ENCODE measurements around the gene PRPSAP1.

The PRPSAP1 gene

DNA sequence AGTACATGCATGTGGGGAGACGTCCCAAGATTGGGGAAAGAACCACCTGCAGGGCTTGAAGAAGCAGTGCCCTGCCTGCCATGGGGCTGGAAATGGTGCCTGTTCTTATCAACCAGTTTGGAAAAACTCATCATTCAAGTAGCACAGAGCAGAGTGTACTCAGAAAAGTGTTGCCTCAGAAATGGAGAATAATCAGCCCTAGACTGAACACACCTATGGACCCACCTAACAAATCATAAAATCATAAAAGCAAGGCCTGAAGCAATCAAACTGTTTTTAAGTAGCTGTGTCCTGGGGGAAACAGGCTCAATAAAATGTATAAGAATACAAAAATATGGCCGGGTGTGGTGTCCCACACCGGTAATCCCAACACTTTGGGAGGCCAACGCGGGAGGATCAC lies 56.8 kb downstream of the PRPSAP1 start:
- no peak overlapping the region for H4K91ac ChIP-seq (ENCODE audit: low read depth, low read length, poor library complexity)
- no peak overlapping the region for H3K4ac ChIP-seq (ENCODE audit: low read length)
- no peak overlapping the region for H2AK5ac ChIP-seq (ENCODE audit: low read depth, low read length)
- H3K4me1 ChIP-seq (ENCODE audit: control insufficient read depth in 2 of 2, insufficient read depth in 1 of 2, low read depth in 1 of 2, low read length in 2 of 2), result no peaks in the 10 kb centered on the region
- H2AFZ ChIP-seq (ENCODE audit: low read length), result no peak overlapping the region
- WGBS, 2 donors (ENCODE audit: extremely low coverage in 2 of 2, insufficient read length in 2 of 2, insufficient replicate concordance in 1 of 2), result no CpG with 5 or more reads among the region's 5 CpGs
- no peak overlapping the region for H4K8ac ChIP-seq (ENCODE audit: low read depth, low read length)
- no peak overlapping the region for H3K9ac ChIP-seq (ENCODE audit: low read depth, low read length, poor library complexity)
- H3K79me1 ChIP-seq (ENCODE audit: low read depth, low read length), result peaks cover under 1% of the 10 kb centered on the region
- H3K4me3 ChIP-seq (ENCODE audit: low read length in 2 of 2), result no peak overlapping the region
- no peaks in the 10 kb centered on the region for H3K27me3 ChIP-seq (ENCODE audit: control insufficient read depth in 3 of 3, insufficient read depth in 3 of 3, low read depth in 1 of 3, low read length in 3 of 3)
- H3K23ac ChIP-seq (ENCODE audit: low read depth, low read length, poor library complexity), result no peak overlapping the region
- H3K9me3 ChIP-seq (replicated peaks in 1 of 2; ENCODE audit: control insufficient read depth in 2 of 2, insufficient read depth in 1 of 2, low read depth in 1 of 2, low read length in 2 of 2), result peaks cover 0 to under 1% of the 10 kb centered on the region in 2 donors
- H2BK15ac ChIP-seq (ENCODE audit: low read length), result no peak overlapping the region
- no peak overlapping the region for H3K4me2 ChIP-seq (ENCODE audit: insufficient read depth, low read length, poor library complexity, severe bottlenecking)
- no peak overlapping the region for H2BK5ac ChIP-seq (ENCODE audit: low read length)
- H3K18ac ChIP-seq (ENCODE audit: low read length), result no peak overlapping the region
- no peak overlapping the region for H2BK12ac ChIP-seq (ENCODE audit: low read length)
- peaks cover 4 to 19% of the 10 kb centered on the region in 2 donors for H3K36me3 ChIP-seq (replicated peaks in 1 of 2; ENCODE audit: control insufficient read depth in 2 of 2, insufficient read depth in 2 of 2, low read length in 2 of 2)
- H3K14ac ChIP-seq (ENCODE audit: low read length), result no peak overlapping the region
- H3K27ac ChIP-seq (replicated peaks; ENCODE audit: low read length), result no peak overlapping the region
- DNase-seq (ENCODE audit: low spot score), result no peak
- H2BK120ac ChIP-seq (ENCODE audit: low read depth, low read length), result no peak overlapping the region

DNA sequence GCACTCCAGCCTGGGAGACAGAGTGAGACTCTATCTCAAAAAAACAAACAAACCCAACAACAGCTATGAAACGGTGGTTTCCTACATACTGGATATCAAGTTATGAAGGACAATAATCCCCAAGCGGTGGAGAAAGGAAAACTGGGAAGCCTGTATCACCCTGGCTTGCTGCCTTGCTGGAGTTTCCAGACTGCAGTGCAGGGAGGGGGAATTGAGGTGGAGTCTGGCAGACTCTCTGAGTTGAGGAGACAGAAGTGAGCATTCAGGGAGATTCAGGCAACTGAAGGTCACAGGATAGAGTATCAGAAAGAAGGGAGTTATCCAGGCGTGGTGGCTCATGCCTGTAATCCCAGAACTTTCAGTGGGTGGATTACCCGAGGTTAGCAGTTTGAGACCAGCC lies 57.5 kb downstream of the PRPSAP1 start:
- H3K79me1 ChIP-seq (ENCODE audit: low read depth, low read length), result peaks cover 2% of the 10 kb centered on the region
- no CpG with 5 or more reads among the region's 4 CpGs for WGBS, 2 donors (ENCODE audit: extremely low coverage in 2 of 2, insufficient read length in 2 of 2, insufficient replicate concordance in 1 of 2)
- no peak overlapping the region for H2BK120ac ChIP-seq (ENCODE audit: low read depth, low read length)
- H3K4me1 ChIP-seq (ENCODE audit: control insufficient read depth in 2 of 2, insufficient read depth in 1 of 2, low read depth in 1 of 2, low read length in 2 of 2), result no peaks in the 10 kb centered on the region
- no peak overlapping the region for H3K9ac ChIP-seq (ENCODE audit: low read depth, low read length, poor library complexity)
- H2BK5ac ChIP-seq (ENCODE audit: low read length), result no peak overlapping the region
- H2AFZ ChIP-seq (ENCODE audit: low read length), result no peak overlapping the region
- peaks cover 8 to 26% of the 10 kb centered on the region in 2 donors for H3K36me3 ChIP-seq (replicated peaks in 1 of 2; ENCODE audit: control insufficient read depth in 2 of 2, insufficient read depth in 2 of 2, low read length in 2 of 2)
- peaks cover 0 to 2% of the 10 kb centered on the region in 2 donors for H3K9me3 ChIP-seq (replicated peaks in 1 of 2; ENCODE audit: control insufficient read depth in 2 of 2, insufficient read depth in 1 of 2, low read depth in 1 of 2, low read length in 2 of 2)
- no peak overlapping the region for H3K4me2 ChIP-seq (ENCODE audit: insufficient read depth, low read length, poor library complexity, severe bottlenecking)
- H2BK15ac ChIP-seq (ENCODE audit: low read length), result no peak overlapping the region
- no peak overlapping the region for H2AK5ac ChIP-seq (ENCODE audit: low read depth, low read length)
- H4K8ac ChIP-seq (ENCODE audit: low read depth, low read length), result no peak overlapping the region
- H3K14ac ChIP-seq (ENCODE audit: low read length), result no peak overlapping the region
- H3K4ac ChIP-seq (ENCODE audit: low read length), result no peak overlapping the region
- H2BK12ac ChIP-seq (ENCODE audit: low read length), result no peak overlapping the region
- no peak overlapping the region for H3K4me3 ChIP-seq (ENCODE audit: low read length in 2 of 2)
- no peak for DNase-seq (ENCODE audit: low spot score)
- no peak overlapping the region for H3K23ac ChIP-seq (ENCODE audit: low read depth, low read length, poor library complexity)
- H3K27me3 ChIP-seq (ENCODE audit: control insufficient read depth in 3 of 3, insufficient read depth in 3 of 3, low read depth in 1 of 3, low read length in 3 of 3), result no peaks in the 10 kb centered on the region
- H3K27ac ChIP-seq (replicated peaks; ENCODE audit: low read length), result no peak overlapping the region
- no peak overlapping the region for H4K91ac ChIP-seq (ENCODE audit: low read depth, low read length, poor library complexity)
- H3K18ac ChIP-seq (ENCODE audit: low read length), result no peak overlapping the region

DNA sequence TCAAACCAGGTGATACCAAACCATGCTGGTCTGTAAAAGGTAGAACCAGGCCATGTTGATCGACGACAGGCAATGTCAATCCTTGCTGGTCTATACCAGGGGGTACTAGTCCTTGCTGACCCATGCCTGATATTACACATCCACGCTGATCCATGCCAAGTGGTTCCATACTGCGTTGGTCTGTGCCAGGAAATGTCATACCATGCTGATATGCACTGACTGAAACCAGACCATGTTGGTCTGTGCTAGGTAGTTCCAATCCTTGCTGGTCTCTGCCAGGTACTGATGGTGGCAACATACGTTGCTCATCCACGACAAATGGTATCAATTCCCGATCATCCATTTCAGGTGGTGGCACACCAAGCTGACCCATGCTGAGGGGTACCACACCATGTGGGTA lies 60.6 kb downstream of the PRPSAP1 start:
- Histone ChIP-seq H3K18ac (ENCODE audit: low read length) (no peak overlapping the region), H3K4ac (ENCODE audit: low read length) (no peak overlapping the region), H3K79me1 (ENCODE audit: low read depth, low read length) (peaks cover 2% of the 10 kb centered on the region), H2AK5ac (ENCODE audit: low read depth, low read length) (no peak overlapping the region), H3K27me3 (ENCODE audit: control insufficient read depth in 3 of 3, insufficient read depth in 3 of 3, low read depth in 1 of 3, low read length in 3 of 3) (no peaks in the 10 kb centered on the region), H3K36me3 (replicated peaks in 1 of 2; ENCODE audit: control insufficient read depth in 2 of 2, insufficient read depth in 2 of 2, low read length in 2 of 2) (peaks cover 10 to 37% of the 10 kb centered on the region in 2 donors), H2AFZ (ENCODE audit: low read length) (no peak overlapping the region), H3K14ac (ENCODE audit: low read length) (no peak overlapping the region), H3K4me3 (ENCODE audit: low read length in 2 of 2) (no peak overlapping the region), H3K9ac (ENCODE audit: low read depth, low read length, poor library complexity) (no peak overlapping the region), H2BK5ac (ENCODE audit: low read length) (no peak overlapping the region), H3K4me2 (ENCODE audit: insufficient read depth, low read length, poor library complexity, severe bottlenecking) (no peak overlapping the region), H3K23ac (ENCODE audit: low read depth, low read length, poor library complexity) (no peak overlapping the region), H2BK15ac (ENCODE audit: low read length) (no peak overlapping the region), H3K9me3 (replicated peaks in 1 of 2; ENCODE audit: control insufficient read depth in 2 of 2, insufficient read depth in 1 of 2, low read depth in 1 of 2, low read length in 2 of 2) (peaks cover 0 to 2% of the 10 kb centered on the region in 2 donors), H3K4me1 (ENCODE audit: control insufficient read depth in 2 of 2, insufficient read depth in 1 of 2, low read depth in 1 of 2, low read length in 2 of 2) (no peaks in the 10 kb centered on the region), H3K27ac (replicated peaks; ENCODE audit: low read length) (no peak overlapping the region), H4K8ac (ENCODE audit: low read depth, low read length) (no peak overlapping the region), H2BK12ac (ENCODE audit: low read length) (no peak overlapping the region), H2BK120ac (ENCODE audit: low read depth, low read length) (no peak overlapping the region), H4K91ac (ENCODE audit: low read depth, low read length, poor library complexity) (no peak overlapping the region)
- no CpG with 5 or more reads among the region's 7 CpGs for WGBS, 2 donors (ENCODE audit: extremely low coverage in 2 of 2, insufficient read length in 2 of 2, insufficient replicate concordance in 1 of 2)
- DNase-seq (ENCODE audit: low spot score), result no peak

DNA sequence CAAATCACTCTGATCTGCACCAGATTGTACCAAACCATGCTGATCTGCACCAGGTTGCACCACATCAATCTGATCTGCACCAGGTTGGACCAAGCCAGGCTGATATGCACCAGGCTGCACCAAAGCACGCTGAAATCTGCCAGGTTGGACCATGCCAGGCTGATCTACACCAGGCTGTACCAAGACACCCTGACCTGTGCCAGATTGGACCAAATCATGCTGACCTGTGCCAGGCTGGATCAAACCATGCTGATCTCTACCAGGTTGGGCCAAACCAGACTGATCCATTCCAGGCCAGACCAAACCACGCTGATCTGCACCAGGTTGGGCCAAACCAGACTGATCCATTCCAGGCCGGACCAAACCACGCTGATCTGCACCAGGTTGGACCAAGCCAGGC lies 61.1 kb downstream of the PRPSAP1 start:
- Histone ChIP-seq H2BK12ac (ENCODE audit: low read length) (no peak overlapping the region), H3K4me1 (ENCODE audit: control insufficient read depth in 2 of 2, insufficient read depth in 1 of 2, low read depth in 1 of 2, low read length in 2 of 2) (no peaks in the 10 kb centered on the region), H3K4me2 (ENCODE audit: insufficient read depth, low read length, poor library complexity, severe bottlenecking) (no peak overlapping the region), H2BK120ac (ENCODE audit: low read depth, low read length) (no peak overlapping the region), H3K27ac (replicated peaks; ENCODE audit: low read length) (no peak overlapping the region), H3K4ac (ENCODE audit: low read length) (no peak overlapping the region), H3K4me3 (ENCODE audit: low read length in 2 of 2) (peak overlapping the region in 1 of 2 donors; percentile 65), H2BK5ac (ENCODE audit: low read length) (no peak overlapping the region), H3K9me3 (replicated peaks in 1 of 2; ENCODE audit: control insufficient read depth in 2 of 2, insufficient read depth in 1 of 2, low read depth in 1 of 2, low read length in 2 of 2) (peaks cover 0 to 2% of the 10 kb centered on the region in 2 donors), H4K91ac (ENCODE audit: low read depth, low read length, poor library complexity) (no peak overlapping the region), H3K18ac (ENCODE audit: low read length) (no peak overlapping the region), H3K14ac (ENCODE audit: low read length) (no peak overlapping the region), H2AK5ac (ENCODE audit: low read depth, low read length) (no peak overlapping the region), H3K9ac (ENCODE audit: low read depth, low read length, poor library complexity) (no peak overlapping the region), H2BK15ac (ENCODE audit: low read length) (no peak overlapping the region), H3K36me3 (replicated peaks in 1 of 2; ENCODE audit: control insufficient read depth in 2 of 2, insufficient read depth in 2 of 2, low read length in 2 of 2) (peaks cover 10 to 37% of the 10 kb centered on the region in 2 donors), H3K27me3 (ENCODE audit: control insufficient read depth in 3 of 3, insufficient read depth in 3 of 3, low read depth in 1 of 3, low read length in 3 of 3) (no peaks in the 10 kb centered on the region), H3K23ac (ENCODE audit: low read depth, low read length, poor library complexity) (peak overlapping the region; percentile 52), H2AFZ (ENCODE audit: low read length) (no peak overlapping the region), H4K8ac (ENCODE audit: low read depth, low read length) (no peak overlapping the region), H3K79me1 (ENCODE audit: low read depth, low read length) (peaks cover 2% of the 10 kb centered on the region)
- WGBS, 2 donors (ENCODE audit: extremely low coverage in 2 of 2, insufficient read length in 2 of 2, insufficient replicate concordance in 1 of 2), result no CpG with 5 or more reads among the region's 4 CpGs
- DNase-seq (ENCODE audit: low spot score), result no peak

Data from neuronal stem cell (in vitro differentiated cells).